Transverse colon (tissue), 4 donors: ENCODE results near the gene INPP5B.

ENCODE experiments used
- EP300 ChIP-seq: sonication (generic); formaldehyde crosslinking; IDR thresholded peaks from one replicate; pipeline ENCODE4 v1.6.1; 2017; ENCODE audit warnings: antibody characterized with exemption, low read depth
- POLR2A ChIP-seq: fragments of 450-650 bp; IDR thresholded peaks from one replicate; pipeline ENCODE4 v1.6.1; 2016; ENCODE audit warnings: antibody characterized with exemption, mild to moderate bottlenecking, moderate library complexity
- POLR2AphosphoS5 ChIP-seq, 3 donors: sonication (generic); formaldehyde crosslinking; IDR thresholded peaks; one replicate each; pipeline ENCODE4 v1.6.1; 2016; ENCODE audit warnings: antibody characterized with exemption in 3 of 3
- TF ChIP-seq, protein P1 (sequence below), 5 experiments: fragments of 200-600 bp in 3 of 5; fragments of 450-650 bp in 2 of 5; sonication (generic) in 3 of 5; IDR thresholded peaks; 1 replicate in 2 of 5; 2 replicates in 3 of 5; pipeline ENCODE4 v1.5.1; 2016 to 2017; ENCODE audit warnings: antibody characterized with exemption in 5 of 5, inconsistent platforms in 3 of 5, mild to moderate bottlenecking in 2 of 5, moderate library complexity in 1 of 5

DNA sequence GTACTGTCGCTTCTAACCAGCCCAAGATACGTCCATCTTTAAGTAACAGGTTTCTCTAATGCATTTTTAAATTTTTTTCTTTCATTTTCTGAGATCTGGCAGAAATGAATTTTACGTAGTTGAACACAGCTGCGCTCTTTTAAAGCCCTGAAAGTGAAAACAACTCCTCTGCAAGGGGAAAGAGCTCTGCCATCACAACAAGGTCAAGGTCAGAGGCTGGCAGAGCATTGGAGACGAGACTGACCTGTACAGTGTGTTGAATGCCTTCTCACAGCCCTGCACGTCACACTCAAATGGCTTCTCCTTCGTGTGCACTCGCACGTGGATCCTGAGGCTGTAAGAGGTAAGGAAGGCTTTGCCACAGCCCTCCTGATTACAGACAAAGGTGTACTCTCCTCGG, 107.2 kb downstream of the INPP5B start:
- no peak for TF ChIP-seq POLR2A
- TF ChIP-seq, protein P1, sequence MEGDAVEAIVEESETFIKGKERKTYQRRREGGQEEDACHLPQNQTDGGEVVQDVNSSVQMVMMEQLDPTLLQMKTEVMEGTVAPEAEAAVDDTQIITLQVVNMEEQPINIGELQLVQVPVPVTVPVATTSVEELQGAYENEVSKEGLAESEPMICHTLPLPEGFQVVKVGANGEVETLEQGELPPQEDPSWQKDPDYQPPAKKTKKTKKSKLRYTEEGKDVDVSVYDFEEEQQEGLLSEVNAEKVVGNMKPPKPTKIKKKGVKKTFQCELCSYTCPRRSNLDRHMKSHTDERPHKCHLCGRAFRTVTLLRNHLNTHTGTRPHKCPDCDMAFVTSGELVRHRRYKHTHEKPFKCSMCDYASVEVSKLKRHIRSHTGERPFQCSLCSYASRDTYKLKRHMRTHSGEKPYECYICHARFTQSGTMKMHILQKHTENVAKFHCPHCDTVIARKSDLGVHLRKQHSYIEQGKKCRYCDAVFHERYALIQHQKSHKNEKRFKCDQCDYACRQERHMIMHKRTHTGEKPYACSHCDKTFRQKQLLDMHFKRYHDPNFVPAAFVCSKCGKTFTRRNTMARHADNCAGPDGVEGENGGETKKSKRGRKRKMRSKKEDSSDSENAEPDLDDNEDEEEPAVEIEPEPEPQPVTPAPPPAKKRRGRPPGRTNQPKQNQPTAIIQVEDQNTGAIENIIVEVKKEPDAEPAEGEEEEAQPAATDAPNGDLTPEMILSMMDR (IDR thresholded peaks at IDR 0.05), result no peak
- TF ChIP-seq EP300, result no peak
- TF ChIP-seq POLR2AphosphoS5 (IDR thresholded peaks at IDR 0.05), result no peak
